Mesenchymal stem cell (in vitro differentiated cells and primary cell): ENCODE data around the gene G2E3.
"Not testable (repeated sequence)": the region's sequence is repeated elsewhere in the genome, so short reads cannot be mapped to it uniquely, and the experiment has no call there.

ENCODE experiments used
- DNase-seq: peaks from one replicate; pipeline ENCODE4 v3.0.0-alpha.2; 2013
- H2AFZ ChIP-seq: one replicate; pipeline ENCODE4 v1.6.1; 2013; ENCODE audit warnings: low read depth, mild to moderate bottlenecking, control low read depth, inconsistent platforms, low read length, moderate library complexity
- H2AK5ac ChIP-seq: 2 replicates; pipeline ENCODE4 v1.6.1; 2013; ENCODE audit warnings: low read length, moderate library complexity, mild to moderate bottlenecking, inconsistent platforms; ENCODE audit not compliant: severe bottlenecking
- H2BK120ac ChIP-seq: one replicate; pipeline ENCODE4 v1.6.1; 2013; ENCODE audit warnings: low read depth, mild to moderate bottlenecking, inconsistent platforms, low read length, moderate library complexity
- H2BK12ac ChIP-seq, 2 experiments: one replicate each; pipeline ENCODE4 v1.6.1; 2013; ENCODE audit warnings: inconsistent platforms in 2 of 2, low read length in 2 of 2, mild to moderate bottlenecking in 2 of 2, moderate library complexity in 2 of 2, control low read depth in 1 of 2
- H2BK15ac ChIP-seq: one replicate; pipeline ENCODE4 v1.6.1; 2013; ENCODE audit warnings: mild to moderate bottlenecking, low read depth, inconsistent platforms; ENCODE audit not compliant: poor library complexity, severe bottlenecking
- H2BK5ac ChIP-seq: 2 replicates; pipeline ENCODE4 v1.6.1; 2013; ENCODE audit warnings: low read depth, mild to moderate bottlenecking, low read length, control low read depth, inconsistent platforms; ENCODE audit not compliant: poor library complexity, severe bottlenecking
- H3K14ac ChIP-seq, 2 experiments: one replicate each; pipeline ENCODE4 v1.6.1; 2013; ENCODE audit warnings: inconsistent platforms in 2 of 2, low read length in 2 of 2, control low read depth in 1 of 2, mild to moderate bottlenecking in 1 of 2, moderate library complexity in 1 of 2
- H3K18ac ChIP-seq, 2 experiments: one replicate each; pipeline ENCODE4 v1.6.1; 2013; ENCODE audit warnings: inconsistent platforms in 2 of 2, low read length in 2 of 2, control low read depth in 1 of 2, low read depth in 1 of 2, mild to moderate bottlenecking in 1 of 2
- H3K23ac ChIP-seq, 2 experiments: one replicate each; pipeline ENCODE4 v1.6.1; 2013; ENCODE audit warnings: inconsistent platforms in 2 of 2, low read length in 2 of 2, mild to moderate bottlenecking in 2 of 2, moderate library complexity in 2 of 2, control low read depth in 1 of 2
- H3K27ac ChIP-seq: 2 replicates; pipeline ENCODE4 v1.5.1; 2013; ENCODE audit warnings: mild to moderate bottlenecking, moderate library complexity, low read length, control low read depth, inconsistent platforms; ENCODE audit not compliant: poor library complexity, severe bottlenecking
- H3K27me3 ChIP-seq, 2 experiments: 2 replicates each; pipeline versions ENCODE4 v1.6.1 to v1.7.0; 2013; ENCODE audit warnings: low read length in 2 of 2, mild to moderate bottlenecking in 2 of 2, moderate library complexity in 2 of 2, control low read depth in 1 of 2, inconsistent platforms in 1 of 2; ENCODE audit not compliant: control insufficient read depth in 1 of 2, insufficient read depth in 1 of 2
- H3K36me3 ChIP-seq, 2 experiments: 2 replicates each; pipeline versions ENCODE4 v1.6.1 to v1.7.0; 2013; ENCODE audit warnings: low read length in 2 of 2, control low read depth in 1 of 2, inconsistent platforms in 1 of 2, low read depth in 1 of 2, mild to moderate bottlenecking in 1 of 2; ENCODE audit not compliant: insufficient read depth in 2 of 2, control insufficient read depth in 1 of 2
- H3K4ac ChIP-seq, 2 experiments: one replicate each; pipeline ENCODE4 v1.6.1; 2013; ENCODE audit warnings: inconsistent platforms in 2 of 2, low read length in 2 of 2, mild to moderate bottlenecking in 2 of 2, moderate library complexity in 2 of 2, control low read depth in 1 of 2, low read depth in 1 of 2
- H3K4me1 ChIP-seq: 2 replicates; pipeline ENCODE4 v1.6.1; 2013; ENCODE audit warnings: low read depth, low read length, control low read depth; ENCODE audit not compliant: control insufficient read depth, insufficient read depth
- H3K4me2 ChIP-seq: 2 replicates; pipeline ENCODE4 v1.6.1; 2013; ENCODE audit warnings: low read length, mild to moderate bottlenecking, inconsistent platforms; ENCODE audit not compliant: poor library complexity, severe bottlenecking
- H3K4me3 ChIP-seq, 2 experiments: 2 replicates each; pipeline versions ENCODE4 v1.5.1 to v1.7.0; 2013; ENCODE audit warnings: low read length in 2 of 2, mild to moderate bottlenecking in 2 of 2, control low read depth in 1 of 2, low read depth in 1 of 2; ENCODE audit not compliant: insufficient read depth in 1 of 2
- H3K79me1 ChIP-seq: replicated peaks from 2 replicates; pipeline ENCODE4 v1.6.1; 2013; ENCODE audit warnings: mild to moderate bottlenecking, control low read depth, low read length, inconsistent platforms; ENCODE audit not compliant: poor library complexity, severe bottlenecking
- H3K9ac ChIP-seq: 2 replicates; pipeline ENCODE4 v1.7.0; 2013; ENCODE audit warnings: mild to moderate bottlenecking, low read length, moderate library complexity
- H3K9me3 ChIP-seq: 2 replicates; pipeline ENCODE4 v1.7.0; 2013; ENCODE audit warnings: mild to moderate bottlenecking, low read length; ENCODE audit not compliant: control insufficient read depth
- H4K8ac ChIP-seq: one replicate; pipeline ENCODE4 v1.6.1; 2013; ENCODE audit warnings: inconsistent platforms, mild to moderate bottlenecking, low read length, moderate library complexity
- H4K91ac ChIP-seq: one replicate; pipeline ENCODE4 v1.6.1; 2013; ENCODE audit warnings: mild to moderate bottlenecking, low read length, inconsistent platforms
- WGBS: methylation state at CpG from one replicate; pipeline ENCODE4 v1.1.7; 2013; ENCODE audit warnings: mixed read lengths; 5-methylcytosine and 5-hydroxymethylcytosine counted together

G2E3 gene

DNA sequence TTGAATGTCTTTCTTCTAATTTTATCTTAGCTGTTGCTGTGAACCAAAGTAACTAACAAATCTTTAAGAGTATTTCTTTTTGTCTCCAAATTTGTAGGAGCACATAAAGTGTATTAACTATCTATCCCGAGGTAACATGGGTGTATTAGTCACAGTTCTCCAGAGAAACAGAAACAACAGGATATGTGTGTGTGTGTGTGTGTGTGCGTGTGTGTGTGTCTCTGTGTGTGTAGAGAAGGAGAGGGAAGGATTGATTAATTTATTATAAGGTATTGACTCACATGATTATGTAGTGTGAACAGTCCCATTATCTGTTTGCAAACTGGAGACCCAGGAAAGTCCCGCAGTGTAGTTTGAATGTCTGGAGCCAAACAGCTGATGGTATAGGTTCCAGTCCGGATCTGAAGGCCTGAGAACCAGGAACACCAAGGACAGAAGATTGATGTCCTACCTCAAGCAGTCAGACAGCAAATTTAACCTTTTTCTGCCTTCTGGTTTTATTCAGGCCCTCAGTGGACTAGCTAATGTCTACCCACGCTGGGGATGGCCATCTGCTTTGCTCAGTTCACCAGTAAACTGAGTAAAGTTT lies 14.4 kb downstream of the G2E3 start:
- no peak overlapping the region for H3K4me3 ChIP-seq

DNA sequence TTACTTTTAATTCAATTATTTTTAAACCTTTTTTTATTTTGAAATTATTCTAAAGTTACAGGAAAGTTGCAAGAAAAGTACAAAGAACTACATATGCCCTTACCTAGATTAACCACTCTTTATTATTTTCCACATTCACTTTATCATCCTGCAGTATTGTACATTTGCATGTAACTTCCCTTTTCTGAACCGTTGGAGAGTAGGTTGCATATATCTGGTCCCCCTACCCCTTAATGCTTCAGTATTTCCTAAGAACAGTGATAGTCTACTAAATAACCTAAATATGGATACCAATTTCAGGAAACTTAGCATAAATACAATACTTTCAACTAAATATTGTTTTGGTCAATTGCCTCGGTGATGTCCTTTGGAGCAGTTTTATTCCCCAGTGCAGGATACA lies 15.0 kb downstream of the G2E3 start:
- H3K4me2 ChIP-seq, result no peak overlapping the region
- no peak overlapping the region for H2AK5ac ChIP-seq
- H4K8ac ChIP-seq, result no peak overlapping the region
- DNase-seq, result no peak
- no peaks in the 10 kb centered on the region for H3K4me1 ChIP-seq
- no peak overlapping the region for H2AFZ ChIP-seq
- H3K4ac ChIP-seq, result no peak overlapping the region
- H3K23ac ChIP-seq, result no peak overlapping the region
- H4K91ac ChIP-seq, result no peak overlapping the region
- no peaks in the 10 kb centered on the region for H3K27me3 ChIP-seq
- no peak overlapping the region for H2BK120ac ChIP-seq
- no peak overlapping the region for H3K9ac ChIP-seq
- no peak overlapping the region for H2BK5ac ChIP-seq
- H3K4me3 ChIP-seq, result no peak overlapping the region
- no peak overlapping the region for H2BK12ac ChIP-seq
- no peak overlapping the region for H3K14ac ChIP-seq
- H2BK15ac ChIP-seq, result no peak overlapping the region
- no peaks in the 10 kb centered on the region for H3K79me1 ChIP-seq
- no peak overlapping the region for H3K27ac ChIP-seq
- H3K18ac ChIP-seq, result no peak overlapping the region
- H3K9me3 ChIP-seq, result no peaks in the 10 kb centered on the region
- H3K36me3 ChIP-seq, result no peaks in the 10 kb centered on the region
- 96% methylated on average over 2 of the region's 2 CpGs for WGBS

More for the DNA sequence above, 14.4 kb downstream of the G2E3 start:
- Histone ChIP-seq H2BK120ac (no peak overlapping the region), H2BK12ac (no peak overlapping the region), H3K9ac (peak overlapping the region; percentile 14), H2BK15ac (no peak overlapping the region), H2AFZ (no peak overlapping the region), H3K14ac (no peak overlapping the region), H2AK5ac (no peak overlapping the region), H3K9me3 (no peaks in the 10 kb centered on the region), H3K18ac (no peak overlapping the region), H3K4me1 (no peaks in the 10 kb centered on the region), H3K36me3 (no peaks in the 10 kb centered on the region), H3K4ac (no peak overlapping the region), H4K8ac (no peak overlapping the region), H3K27ac (no peak overlapping the region), H3K23ac (no peak overlapping the region), H4K91ac (no peak overlapping the region), H3K79me1 (no peaks in the 10 kb centered on the region), H3K4me2 (no peak overlapping the region), H3K27me3 (no peaks in the 10 kb centered on the region), H2BK5ac (no peak overlapping the region)
- whole genome bisulfite sequencing, result 87% methylated on average over 5 of the region's 5 CpGs
- peak; percentile 83 for DNase-seq

GRCh38 chr14:30574777-30575176 lies 15.8 kb downstream of the G2E3 start:
- H4K8ac ChIP-seq, DNase-seq, H2AFZ ChIP-seq, H3K14ac ChIP-seq, H3K4me3 ChIP-seq, H3K4me2 ChIP-seq, H3K9me3 ChIP-seq, H3K23ac ChIP-seq, H2AK5ac ChIP-seq, H2BK120ac ChIP-seq, H3K4me1 ChIP-seq, H3K27ac ChIP-seq, H3K9ac ChIP-seq, H3K4ac ChIP-seq, H2BK12ac ChIP-seq, H3K27me3 ChIP-seq, H3K18ac ChIP-seq, H3K36me3 ChIP-seq, H4K91ac ChIP-seq, H3K79me1 ChIP-seq, H2BK15ac ChIP-seq, H2BK5ac ChIP-seq: not testable (repeated sequence)
- WGBS, result 94% methylated on average over 3 of the region's 3 CpGs

DNA sequence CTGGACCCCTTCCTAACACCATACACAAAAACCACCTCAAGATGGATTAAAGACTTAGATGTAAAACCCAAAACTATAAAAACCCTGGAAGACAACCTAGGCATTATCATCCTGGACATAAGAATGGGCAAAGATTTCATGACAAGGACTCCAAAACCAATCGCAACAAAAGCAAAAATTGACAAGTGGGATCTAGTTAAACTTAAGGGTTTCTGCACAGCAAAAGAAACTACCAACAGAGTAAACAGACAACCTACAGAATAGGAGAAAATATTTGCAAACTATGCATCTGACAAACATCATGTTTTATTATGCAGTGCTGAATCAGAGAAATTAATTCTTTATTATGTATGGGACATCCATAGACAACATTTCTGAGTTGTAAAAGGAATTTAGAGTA lies 17.4 kb downstream of the G2E3 start:
- not testable (repeated sequence) for H2BK12ac ChIP-seq

More for the DNA sequence above, 17.4 kb downstream of the G2E3 start:
- not testable (repeated sequence) for H2BK15ac ChIP-seq, H3K4ac ChIP-seq, H2AK5ac ChIP-seq, H4K91ac ChIP-seq, H2BK5ac ChIP-seq, H3K27me3 ChIP-seq, H3K23ac ChIP-seq, H3K9ac ChIP-seq, H4K8ac ChIP-seq, H3K79me1 ChIP-seq, H2AFZ ChIP-seq, H2BK120ac ChIP-seq, H3K4me2 ChIP-seq, H3K14ac ChIP-seq, DNase-seq, H3K36me3 ChIP-seq, H3K9me3 ChIP-seq, H3K18ac ChIP-seq, H3K27ac ChIP-seq, H3K4me1 ChIP-seq, H3K4me3 ChIP-seq
- WGBS, result 100% methylated on average over 1 of the region's 1 CpG
